Left renal pelvis (tissue), 4 donors: Measurements from ENCODE around the gene BLVRA. TPM values are rescaled to one million over a fixed set of nuclear protein-coding genes. Genes with fewer than 3 reads are reported as not detected.
"Not testable (repeated sequence)": the region's sequence is repeated elsewhere in the genome, so short reads cannot be mapped to it uniquely, and the experiment has no call there.

Source experiments
- DNase-seq, 4 donors: peaks; one replicate each; pipeline ENCODE4 v3.0.0-alpha.2; 2013; ENCODE audit warnings: low read depth in 4 of 4, low spot score in 3 of 4
- polyA plus RNA-seq, 4 donors: library from polyadenylated mRNA; unstranded; fragments of 120-200 nt; gene quantifications; one replicate each; pipeline ENCODE4 v1.2.1, GENCODE V29; 2013; ENCODE audit not compliant: insufficient read length in 4 of 4

The BLVRA gene
- polyA plus RNA-seq, 4 donors = 41.8 to 57.2 (median 48.9) TPM

DNA sequence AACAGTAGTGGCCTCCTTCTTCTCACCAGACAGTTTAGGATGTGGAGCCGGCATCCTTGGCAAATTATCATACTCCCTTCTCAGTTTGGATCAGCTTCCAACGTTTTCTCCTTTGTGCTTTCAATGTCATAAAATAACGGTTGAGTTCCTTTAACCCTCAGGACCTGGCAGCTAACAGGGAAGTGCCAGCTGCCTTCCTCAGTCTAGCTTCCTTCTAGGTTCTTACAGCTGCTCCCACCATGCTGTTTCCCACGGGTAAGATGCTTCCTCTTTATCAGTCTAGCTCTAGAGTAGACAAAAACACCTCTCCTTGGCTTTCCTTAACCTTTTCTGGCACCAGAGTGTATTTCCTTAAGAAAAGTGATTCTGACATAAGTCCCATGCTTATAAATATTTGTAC, 33.2 kb downstream of the BLVRA start:
- no peak for DNase-seq

DNA sequence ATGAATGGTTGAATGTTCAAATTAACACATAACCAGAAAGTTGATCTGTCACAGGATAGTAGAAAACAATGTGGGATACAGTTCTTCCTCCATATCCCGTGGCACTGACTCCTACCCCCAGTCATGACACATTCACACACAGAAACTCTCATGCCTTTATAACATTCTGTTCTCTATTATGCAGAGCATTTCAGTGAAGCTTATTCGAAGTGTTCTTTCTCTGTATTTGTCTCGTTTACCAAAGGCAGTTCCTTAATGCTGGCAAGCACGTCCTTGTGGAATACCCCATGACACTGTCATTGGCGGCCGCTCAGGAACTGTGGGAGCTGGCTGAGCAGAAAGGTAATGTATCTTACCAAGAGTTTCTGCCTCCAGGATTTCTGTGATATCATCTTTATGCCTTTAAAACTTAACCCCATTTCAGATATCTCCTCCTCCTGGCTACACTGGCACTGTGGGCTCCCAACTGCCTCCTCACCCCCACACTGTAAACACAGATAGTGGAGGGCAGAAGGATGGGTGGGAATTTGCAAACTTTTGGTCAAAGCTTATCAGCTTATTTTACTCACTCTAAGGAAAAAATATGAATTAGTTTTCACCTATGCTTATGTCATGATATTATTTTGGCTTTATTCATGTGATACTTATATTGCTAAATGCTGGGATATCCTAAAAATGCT, 34.1 kb downstream of the BLVRA start:
- no peak for DNase-seq

GRCh38 chr7:43799605-43800004, 41.1 kb downstream of the BLVRA start:
- no peak for DNase-seq

GRCh38 chr7:43803865-43804264, 45.4 kb downstream of the BLVRA start:
- DNase-seq = no peak

DNA sequence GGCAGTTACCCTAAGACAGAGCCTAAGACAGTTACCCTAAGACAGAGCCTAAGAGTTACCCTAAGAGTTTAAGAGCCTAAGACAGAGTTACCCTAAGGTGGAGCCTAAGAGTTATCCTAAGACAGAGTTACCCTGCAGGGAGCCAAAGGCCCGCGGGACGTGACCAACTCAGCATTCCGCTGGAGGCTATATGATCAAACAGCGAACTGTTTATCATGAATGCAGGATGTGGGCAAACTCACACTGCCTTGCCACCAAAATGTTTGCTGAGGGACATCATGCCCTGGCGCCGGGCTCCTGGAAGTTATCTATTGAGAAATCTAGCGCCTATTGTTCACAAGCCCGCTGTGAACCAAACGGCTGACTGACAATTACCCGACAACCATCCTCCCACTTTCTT, 49.9 kb downstream of the BLVRA start:
- DNase-seq = no peak

- DNase-seq = not testable (repeated sequence)
Measured at GRCh38 chr7:43810195-43810941, 51.9 kb downstream of the BLVRA start.

DNA sequence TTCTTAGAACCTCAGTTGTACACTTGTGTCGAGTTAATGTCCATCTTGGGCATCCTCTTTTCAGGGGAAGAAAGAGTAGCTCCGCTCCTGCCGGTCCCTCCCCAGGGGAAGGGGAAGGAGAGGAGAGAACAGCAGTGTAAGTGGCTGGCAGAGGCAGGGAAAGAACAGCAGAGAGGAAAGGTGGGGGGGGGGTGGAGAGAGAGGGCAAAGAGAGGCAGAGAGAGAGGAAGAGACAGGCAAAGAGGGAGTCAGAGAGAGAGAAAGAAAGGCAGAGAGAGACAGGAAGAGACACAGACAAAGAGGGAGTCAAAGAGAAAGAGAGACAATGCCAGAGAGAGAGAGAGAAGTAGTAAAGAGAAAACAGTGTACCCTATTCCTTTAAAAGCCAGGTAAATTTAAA, 56.9 kb downstream of the BLVRA start:
- DNase-seq = no peak

GRCh38 chr7:43816046-43816797, 57.7 kb downstream of the BLVRA start:
- not testable (repeated sequence) for DNase-seq

DNA sequence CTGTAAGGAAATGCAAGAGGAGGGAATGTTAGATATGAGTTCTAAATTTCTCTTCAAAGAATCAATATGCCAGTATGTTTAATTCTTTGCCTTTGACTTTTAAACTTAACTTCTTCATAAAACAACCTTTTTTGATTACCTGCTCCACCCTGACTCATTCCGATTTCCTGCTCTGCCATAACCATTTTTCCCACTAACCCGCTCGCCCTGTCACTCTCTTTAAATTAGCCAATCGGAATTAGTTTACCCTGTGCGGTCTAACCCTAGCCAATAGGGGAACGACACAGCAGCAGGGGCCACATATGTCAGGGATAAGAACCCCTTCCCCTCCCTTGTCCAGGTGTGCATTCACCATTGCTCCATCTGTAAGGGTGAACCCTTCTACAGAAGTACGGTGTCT, 64.9 kb downstream of the BLVRA start:
- not testable (repeated sequence) for DNase-seq

DNA sequence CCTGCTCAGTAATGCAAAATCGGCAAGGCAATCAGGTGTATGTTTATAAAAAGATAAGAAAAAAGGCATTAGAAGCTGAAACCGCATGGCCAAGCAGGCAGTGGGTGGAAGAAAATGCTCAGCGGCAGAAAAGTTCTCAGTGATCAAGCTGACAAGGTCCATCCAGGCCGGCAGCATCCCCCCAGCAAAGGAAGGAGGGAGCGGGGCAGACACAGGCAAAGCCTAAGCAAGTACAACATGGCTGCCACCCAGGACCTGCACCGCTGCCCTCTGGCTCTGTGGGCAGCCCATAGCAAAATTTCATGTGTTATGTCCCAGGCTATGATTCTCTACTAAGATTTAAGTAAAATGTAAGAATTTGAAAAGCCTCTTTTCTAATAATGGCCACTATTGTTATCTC, 65.5 kb downstream of the BLVRA start:
- no peak for DNase-seq

DNA sequence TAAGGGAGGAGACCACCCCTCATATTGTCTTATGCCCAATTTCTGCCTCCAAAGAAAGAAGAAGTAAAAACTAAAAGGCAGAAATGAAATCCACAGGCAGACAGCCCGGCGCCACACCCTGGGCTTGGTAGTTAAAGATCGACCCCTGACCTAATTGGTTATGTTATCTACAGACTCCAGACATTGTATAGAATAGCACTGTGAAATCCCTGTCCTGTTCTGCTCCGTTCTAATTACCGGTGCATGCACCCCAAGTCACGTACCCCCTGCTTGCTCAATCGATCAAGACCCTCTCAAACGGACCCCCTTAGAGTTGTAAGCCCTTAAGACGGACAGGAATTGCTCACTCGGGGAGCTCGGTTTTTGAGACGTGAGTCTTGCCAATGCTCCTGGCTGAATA, 66.0 kb downstream of the BLVRA start:
- not testable (repeated sequence) for DNase-seq

GRCh38 chr7:43824963-43825362, 66.5 kb downstream of the BLVRA start:
- no peak for DNase-seq

GRCh38 chr7:43825391-43825808, 66.9 kb downstream of the BLVRA start:
- no peak for DNase-seq

- DNase-seq = not testable (repeated sequence)
Measured at GRCh38 chr7:43830917-43831316, 72.4 kb downstream of the BLVRA start.

GRCh38 chr7:43834463-43835251, 76.2 kb downstream of the BLVRA start:
- no peak for DNase-seq

GRCh38 chr7:43838201-43838658, 79.8 kb downstream of the BLVRA start:
- no peak for DNase-seq

DNA sequence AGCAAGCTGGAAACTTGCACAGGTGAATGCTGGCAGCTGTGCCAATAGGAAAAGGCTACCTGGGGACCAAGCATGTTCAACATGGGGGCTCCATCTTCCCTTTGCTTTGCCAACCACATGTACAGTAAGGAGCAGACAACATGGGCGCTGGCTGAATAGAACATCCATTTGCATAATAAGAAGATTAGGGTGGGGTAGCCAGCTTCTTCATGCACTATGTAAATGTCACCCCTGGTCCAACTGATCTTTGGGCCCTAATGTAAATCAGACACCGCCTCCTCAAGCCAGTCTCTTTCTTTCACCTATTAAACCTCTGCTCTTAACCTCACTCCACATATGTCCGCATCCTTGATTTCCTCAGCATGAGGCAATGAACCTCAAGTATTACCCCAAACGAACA, 84.8 kb downstream of the BLVRA start:
- no peak for DNase-seq

DNA sequence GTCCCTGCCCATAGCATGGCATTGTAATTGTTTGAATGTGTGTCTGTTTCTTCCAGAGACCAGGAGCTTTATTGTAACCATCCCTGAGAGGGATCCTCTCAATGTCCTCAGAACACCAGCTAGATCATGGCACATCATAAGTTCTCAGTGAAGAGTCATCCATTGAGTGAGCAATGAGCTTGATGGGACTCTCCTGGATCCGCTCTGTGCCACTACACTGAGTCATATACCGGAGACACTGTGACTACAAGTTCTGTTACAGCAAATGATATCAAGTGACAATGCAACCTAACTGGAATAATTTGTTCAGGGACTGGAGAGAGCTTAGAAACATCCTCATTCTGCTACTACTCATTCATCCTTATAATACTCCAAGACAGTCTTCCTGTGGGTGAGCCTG, 85.8 kb downstream of the BLVRA start:
- no peak for DNase-seq

GRCh38 chr7:43844662-43845061, 86.2 kb downstream of the BLVRA start:
- no peak for DNase-seq

DNA sequence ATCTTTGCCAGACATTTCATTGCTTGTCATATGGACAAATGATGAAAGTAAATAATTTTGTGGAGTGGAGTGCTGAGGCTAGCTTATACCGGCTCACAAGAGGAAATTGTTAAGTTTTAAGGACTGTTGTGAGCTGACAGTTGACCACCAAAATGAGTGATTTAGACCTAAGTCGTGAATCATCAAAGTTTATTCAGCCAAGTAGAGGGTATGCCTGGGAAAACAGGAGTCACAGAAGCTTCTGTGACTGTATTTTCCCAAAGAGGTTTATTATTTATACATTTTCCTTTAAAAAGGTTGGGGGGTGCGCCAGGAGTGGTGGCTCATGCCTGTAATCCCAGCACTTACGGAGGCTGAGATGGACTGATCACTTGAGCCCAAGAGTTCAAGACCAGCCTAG, 89.0 kb downstream of the BLVRA start:
- no peak for DNase-seq

DNA sequence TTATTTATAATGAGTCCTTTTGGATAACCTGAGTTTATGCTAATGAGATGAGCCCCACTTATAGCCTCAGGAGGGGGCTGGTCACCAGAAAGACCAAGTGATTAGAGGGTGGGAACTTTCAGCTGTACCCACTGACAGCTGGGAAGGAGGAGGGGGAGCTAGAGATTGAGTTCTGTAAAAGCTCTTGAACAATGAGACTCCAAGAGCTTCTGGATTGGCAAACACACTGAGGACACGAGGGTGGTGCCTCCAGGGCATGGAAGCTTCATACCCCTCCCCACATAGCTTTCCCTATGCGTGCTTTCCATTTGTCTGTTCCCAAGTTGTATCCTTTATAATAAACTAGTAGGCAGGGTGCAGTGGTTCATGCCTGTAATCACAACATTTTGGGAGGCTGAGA, 90.6 kb downstream of the BLVRA start:
- no peak for DNase-seq
